HG02981 (cell line): Measurements from ENCODE around the gene ESRRA.

Experiments used
- ATAC-seq: cut with Tn5 transposase; IDR thresholded peaks from one replicate; pipeline ENCODE4 v1.9.1; 2021; ENCODE audit warnings: mild to moderate bottlenecking, moderate library complexity; ENCODE audit not compliant: unreplicated experiment

ESRRA gene

DNA sequence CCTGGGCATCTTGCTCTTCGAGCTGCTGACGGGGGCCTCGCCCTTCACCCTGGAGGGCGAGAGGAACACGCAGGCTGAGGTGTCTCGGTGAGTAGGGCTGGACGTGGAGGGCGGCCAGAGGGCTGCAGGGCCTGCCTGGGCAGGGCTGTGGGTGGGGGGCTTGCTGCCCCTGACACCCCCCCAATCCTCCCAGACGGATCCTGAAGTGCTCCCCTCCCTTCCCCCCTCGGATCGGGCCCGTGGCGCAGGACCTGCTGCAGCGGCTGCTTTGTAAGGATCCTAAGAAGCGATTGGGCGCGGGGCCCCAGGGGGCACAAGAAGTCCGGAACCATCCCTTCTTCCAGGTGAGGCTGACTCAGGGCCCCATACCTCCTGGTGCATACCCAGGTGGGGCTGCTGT, 56.3 kb downstream of the ESRRA start:
- no peak for ATAC-seq

DNA sequence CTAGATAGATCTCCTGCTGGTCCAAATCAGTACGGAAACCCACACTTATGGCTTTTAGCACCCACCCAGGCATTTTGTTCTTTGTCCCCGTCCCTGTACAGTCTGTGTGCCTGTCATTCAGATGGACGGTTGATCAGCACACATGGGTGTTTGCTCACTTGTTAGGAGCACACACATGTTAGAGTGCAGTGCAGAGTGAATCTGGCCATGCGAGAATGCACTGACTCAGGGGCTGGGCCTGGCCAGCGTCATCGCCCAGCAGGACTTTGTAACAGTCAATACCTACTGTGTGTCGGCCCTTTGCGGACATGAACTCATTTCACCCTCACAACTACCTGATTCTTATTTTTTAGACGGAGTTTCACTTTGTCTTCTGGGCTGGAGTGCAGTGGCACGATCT, 57.0 kb downstream of the ESRRA start:
- no peak for ATAC-seq

DNA sequence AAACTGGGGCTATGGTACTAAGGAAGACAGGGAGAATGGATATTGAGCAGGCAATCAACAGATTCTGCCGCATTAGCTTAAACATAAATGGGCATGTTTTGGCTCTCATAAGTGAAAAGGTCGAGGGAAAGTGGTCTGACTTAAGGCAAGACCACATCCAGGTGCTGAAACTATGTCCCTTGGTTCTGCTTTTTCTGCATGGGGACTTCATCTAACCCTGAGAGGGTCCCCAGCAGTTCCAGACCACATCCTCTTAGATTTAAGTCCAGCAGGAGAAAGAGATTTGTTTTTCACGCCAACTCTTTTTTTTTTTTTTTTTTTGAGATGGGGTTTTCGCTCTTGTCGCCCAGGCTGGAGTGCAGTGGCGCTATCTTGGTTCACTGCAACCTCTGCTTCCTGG, 59.1 kb downstream of the ESRRA start:
- no peak for ATAC-seq

DNA sequence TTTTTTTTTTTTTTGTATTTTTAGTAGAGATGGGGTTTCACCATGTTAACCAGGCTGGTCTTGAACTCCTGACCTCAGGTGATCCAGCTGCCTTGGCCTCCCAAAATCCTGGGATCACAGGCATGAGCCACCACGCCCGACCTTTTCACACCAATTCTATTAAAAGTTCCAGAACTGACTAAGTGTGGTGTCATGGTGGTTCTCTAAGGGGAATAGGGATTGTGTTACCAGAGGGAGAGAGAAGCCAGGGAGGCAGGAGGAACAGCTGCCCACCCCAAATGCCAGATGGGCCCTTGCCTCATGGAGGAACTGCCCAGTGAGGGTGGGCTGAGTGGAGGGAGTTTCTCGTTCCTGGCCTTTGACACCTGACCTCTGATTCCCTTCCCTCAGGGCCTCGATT, 59.6 kb downstream of the ESRRA start:
- no peak for ATAC-seq
